ENCODE results near the gene ZNF473.

Gene ZNF473

DNA sequence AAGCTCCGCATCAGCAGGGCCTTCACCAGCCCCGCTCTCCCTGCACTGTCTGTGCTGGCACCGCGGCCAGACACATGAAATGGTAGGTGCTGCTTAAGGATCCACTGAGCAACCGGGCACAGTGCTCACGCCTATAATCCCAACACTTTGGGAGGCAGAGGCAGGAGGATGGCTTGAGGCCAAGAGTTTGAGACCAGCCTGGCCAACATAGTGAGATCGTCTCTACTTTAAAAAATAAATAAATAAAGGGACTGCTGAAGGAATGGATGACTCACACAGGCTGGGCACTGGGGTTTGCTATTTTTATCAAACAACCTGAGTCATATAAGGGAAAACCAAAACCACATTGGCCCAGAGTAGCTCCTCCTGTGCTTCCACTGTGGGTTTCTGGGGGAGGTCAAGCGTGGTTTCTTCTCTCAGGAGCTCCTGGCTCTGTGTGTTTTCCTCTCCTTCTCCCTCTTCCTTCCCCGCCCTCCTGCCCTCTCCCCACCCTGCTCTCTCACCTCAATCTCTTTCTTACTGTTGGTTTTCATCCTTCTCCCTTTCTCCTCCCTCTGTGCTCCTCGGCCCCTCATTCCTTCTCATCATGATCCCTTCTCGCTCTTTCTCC is 21.9 kb upstream of the ZNF473 start:
- peak; percentile 70 for DNase-seq

DNA sequence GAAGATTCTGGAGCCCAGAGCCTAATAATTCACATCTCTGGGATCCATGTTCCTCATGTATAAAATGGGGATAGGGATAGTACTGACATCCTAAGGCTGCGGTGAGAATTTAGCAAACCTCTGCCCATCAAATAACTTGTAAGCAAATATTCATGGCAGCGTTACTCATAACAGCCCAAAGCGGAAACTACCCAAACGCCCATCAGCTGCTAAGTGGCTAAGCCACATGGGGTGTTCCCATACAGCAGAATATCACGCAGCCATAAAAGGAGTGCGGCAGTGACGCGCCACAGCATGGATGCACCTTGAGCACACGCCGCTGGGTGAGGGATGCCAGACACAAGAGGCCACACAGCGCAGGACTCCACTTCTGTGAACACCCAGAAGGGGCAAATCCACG is 20.4 kb upstream of the ZNF473 start:
- DNase-seq = no peak

DNA sequence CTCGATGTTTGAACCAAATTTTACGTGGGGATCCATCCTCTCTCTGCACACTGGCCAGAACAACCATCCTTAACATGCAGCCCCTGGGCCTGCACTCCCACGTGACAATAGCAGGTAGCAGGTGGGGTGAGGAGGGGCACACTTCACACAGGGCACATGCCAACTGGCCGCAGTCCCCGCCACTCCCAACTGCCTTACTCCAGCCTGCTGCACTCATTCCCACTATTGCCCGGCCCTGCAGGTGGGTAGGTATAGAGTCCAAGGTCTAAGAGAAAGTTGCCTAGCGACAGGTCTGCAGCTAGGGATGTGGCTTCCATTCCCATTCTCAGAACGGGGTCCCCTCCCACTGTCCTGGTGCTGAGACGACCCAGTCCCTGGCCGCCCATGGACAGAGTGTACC is 18.6 kb upstream of the ZNF473 start:
- no peak for DNase-seq

DNA sequence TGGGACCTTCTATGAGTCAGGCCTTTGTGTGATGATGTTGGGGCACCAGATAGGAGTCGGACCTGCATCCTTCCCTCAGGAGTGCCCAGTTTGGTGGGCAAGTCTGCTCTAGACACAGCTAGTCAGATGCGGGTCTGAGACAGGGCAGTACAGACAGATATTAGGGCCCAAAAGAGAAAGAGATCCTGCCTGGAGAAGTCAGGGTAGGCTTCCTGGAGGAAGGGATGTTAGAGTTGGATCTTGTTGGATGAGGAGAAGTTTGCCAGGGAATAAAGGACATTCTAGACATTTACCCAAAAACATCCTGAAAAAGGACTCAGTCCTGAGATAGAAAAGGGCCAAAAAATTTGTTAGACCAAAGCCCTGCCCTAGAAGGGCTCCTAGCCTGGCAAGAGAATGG is 17.9 kb upstream of the ZNF473 start:
- DNase-seq = no peak

DNA sequence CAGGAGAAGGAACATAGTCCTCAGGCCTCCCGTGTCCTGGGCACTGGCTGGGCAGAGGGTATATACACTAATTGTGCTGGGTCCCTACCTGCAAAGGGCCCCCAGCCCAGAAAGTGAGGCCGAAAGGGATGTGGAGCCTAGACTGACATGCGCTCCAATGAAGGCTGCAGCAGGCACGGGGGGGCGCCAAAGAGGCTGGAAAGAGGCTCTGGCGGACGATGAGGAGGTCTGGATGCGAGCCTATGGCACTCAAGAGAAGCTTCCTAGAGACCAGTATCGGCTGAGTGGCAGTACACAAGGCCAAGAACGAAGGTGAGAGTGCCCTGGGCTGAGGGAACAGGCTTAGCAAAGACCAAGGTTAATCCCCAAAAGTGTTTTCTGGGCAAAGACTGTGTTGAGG is 17.3 kb upstream of the ZNF473 start:
- no peak for DNase-seq

DNA sequence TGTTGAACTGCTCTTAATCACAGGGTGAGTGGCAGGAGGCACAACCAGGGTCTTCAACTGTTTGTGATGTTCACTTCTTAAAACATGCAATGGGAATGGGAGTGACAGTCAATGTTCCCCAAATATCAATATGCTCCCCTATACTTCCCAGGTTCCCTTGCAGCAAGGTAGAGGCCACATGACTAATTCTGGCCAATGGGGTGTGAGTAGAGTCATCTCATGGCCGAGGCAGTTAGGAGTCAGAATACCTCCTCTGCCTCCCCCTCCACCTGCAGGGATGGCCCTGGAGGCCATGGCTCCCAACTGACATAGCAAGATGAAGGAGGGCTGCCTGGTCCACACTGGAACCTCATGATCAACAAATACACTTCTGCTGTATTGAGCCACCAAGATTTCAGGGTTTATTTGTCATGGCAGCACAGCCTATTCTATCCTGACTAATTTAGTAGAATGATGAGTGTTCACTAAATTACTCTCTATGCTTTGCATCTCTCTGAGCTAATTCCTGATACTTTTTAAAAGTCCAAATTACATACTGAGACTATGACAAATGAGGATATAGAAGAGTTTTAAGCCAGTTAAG is 9.5 kb upstream of the ZNF473 start:
- DNase-seq = no peak

DNA sequence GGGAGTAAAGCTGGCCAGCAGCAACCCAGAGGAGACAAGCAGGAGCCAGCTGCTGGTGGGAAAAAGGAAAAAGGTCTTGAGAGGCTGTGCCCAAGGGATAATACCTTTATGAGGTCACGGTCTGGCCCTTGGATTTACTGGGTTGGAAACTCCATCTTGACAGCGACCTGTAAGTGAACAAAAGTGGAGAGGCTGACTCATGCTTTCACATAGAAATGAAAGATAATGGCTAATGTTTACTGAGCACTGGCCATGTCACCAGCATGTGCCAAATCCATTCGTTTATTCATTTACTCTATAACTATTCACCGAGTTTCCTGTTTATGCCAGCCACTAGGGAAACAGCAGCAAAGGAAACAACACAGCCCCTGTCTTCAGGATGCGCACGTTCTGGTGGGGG is 5.3 kb upstream of the ZNF473 start:
- no peak for DNase-seq

DNA sequence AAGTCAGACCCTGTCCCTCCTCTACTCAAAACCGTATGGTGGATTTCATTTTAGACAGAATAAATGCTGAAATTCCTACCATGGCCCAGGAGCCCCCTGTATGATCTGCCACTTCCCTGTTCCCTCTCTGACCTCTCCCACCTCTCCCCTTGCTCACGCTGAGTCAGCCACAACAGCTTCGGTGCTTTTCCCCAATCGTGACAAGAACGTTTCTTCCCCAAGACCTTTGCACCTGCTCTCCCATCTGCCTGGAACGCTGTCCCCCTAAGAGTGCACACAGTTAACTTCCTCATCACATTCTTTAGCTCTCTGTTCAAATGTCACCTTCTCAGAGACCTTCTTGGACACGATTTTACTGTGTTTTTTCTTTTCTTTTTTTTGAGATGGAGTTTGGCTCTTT is 3.0 kb upstream of the ZNF473 start:
- DNase-seq = no peak

DNA sequence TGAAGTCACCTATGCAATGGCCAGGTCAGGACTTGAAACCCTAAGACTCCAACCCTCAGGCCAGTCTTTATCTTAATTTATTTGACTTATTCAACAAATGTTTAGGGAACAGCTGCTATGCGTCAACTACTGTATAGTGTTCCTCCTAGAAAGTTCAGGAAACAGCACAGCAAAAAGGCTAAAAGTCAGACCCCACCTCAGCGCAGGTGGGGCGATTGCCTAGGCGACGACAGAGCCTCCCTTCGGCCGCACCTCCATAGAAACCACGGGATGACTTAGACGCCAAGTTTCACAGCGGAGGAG is 1.1 kb upstream of the ZNF473 start:
- DNase-seq = no peak

DNA sequence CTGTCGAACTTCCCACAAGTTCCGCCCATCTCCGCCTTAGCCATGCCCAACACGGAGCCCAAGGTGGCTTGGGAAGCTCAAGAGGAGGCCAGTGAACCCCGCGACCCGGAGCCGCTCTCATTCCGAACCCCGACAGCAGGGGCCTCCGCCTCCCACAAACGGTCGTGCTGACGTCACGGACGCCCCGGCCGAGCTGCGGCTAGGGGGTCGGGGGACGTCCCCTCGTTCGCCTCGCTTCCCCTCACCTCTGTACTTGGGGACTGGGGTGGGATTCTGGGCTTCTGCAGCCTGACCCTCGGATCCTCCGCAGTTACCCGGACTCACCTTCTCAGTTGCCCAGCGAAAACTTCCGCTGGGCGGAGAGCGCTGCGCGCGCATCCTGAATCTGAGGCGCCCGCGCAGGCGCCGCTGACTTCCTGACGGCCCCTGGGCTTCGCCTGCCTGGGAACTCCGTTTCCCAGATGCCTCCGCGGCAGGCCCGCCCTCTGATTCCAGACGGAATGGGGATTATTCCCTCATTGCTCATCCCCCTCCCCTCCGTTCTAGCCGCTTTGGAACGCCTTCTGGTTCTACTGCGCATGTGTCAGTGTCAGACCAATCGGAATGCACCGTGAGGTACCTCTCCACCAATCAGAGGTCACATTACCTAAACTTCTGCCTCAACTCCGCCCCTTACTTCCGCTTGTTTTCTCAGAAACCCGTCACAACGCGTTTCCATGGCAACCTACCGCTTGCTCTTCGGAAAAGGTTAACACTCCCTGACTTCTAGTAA is 597 bp upstream of the ZNF473 start, which contains the start of gene VRK3:
Gene VRK3 (minus strand): TSS at position 351 of the 772 bp plus-strand sequence. CDS start 9,210 bp downstream, outside the sequence.
- peak; percentile 100 for DNase-seq

DNA sequence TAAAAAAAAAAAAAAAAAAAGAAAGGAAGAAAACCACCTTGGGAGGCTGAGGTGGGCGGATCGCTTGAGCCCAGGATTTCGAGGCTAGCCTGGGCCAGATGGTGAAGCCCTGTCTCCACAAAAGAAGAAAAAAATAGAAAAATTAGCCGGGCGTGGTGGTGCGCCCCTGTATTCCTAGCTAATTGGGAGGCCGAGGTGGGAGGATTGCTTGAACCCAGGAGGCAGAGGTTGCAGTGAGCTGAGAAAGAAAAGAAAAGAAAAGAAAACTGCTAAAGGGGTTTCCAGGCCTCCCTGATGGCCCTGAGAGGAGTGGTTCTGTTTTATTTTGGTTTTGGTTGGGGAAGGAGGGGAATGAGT is 723 bp downstream of the ZNF473 start:
- DNase-seq = no peak

DNA sequence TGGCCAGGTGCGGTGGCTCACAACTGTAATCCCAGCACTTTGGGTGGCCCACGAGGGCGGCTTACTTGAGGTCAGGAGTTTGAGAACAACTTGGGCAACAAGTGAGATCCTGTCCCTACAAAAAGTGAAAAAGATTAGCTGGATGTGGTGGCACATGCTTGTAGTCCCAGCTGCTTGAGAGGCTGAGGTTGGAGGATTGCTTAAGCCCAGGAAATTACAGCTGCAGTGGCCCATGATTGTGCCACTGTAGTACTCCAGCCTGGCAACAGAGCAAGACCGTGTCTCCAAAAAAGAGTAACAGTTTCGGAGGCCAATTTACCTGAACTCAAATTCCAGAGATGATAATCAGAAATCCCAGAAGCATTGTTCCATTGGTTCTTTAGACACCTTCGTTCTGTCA is 4.4 kb downstream of the ZNF473 start:
- no peak for DNase-seq

DNA sequence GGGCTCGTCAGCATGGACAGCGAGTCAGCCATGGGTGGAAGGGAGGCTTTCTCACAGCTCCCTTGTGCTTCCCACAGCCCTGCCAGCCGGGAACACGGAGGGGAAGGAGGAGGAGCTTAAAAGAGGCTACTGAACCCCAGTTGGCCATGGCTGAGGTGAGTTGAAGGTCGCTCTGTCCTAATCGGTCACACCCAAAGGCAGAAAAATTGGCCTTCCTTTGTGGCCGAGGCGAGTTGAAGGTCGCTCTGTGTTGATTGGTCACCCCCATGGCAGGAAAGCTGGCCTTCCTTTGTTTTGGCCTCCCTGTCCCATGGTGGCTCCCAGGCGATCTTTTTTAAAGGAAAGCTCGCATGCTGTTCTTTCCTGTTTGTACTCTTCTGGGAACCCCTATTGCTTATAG is 5.1 kb downstream of the ZNF473 start:
- DNase-seq = no peak

DNA sequence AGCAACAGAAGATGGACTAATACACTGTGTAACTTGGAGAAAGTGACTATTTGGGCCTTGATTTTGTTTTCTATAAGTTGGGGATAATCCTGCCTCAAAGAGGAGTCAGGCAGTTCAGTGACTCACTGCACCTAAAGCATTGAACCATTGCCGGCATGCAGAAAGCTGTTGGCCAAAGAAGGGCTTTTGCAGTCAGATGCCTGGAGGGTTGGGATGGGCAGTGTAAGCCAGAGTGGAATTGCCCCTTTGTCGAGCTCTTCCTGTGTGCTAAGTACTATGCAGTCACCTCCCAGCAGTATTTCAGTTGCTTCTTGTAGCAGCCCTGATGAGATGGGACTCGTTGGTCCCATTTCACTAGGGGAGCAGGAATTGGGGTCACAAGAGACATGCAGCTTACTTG is 11.1 kb downstream of the ZNF473 start:
- DNase-seq = no peak

DNA sequence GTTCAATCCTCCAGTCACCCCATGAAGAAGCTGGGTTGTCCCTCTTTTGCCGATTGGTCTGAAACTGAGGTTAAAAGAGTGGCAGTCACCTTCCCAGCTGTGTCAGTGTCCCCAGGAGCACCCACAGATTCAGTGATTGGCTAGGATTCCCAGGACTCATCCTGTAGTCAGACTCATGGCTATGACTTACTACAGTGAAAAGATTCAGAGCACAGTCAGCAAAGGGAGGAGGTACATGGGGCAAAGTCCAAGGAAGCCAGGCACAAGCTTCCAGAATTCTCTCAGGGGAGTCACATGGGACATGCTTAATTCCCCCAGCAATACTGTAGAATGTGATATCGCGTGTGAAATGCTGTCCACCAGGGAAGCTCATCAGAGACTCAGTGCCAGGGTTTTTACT is 14.2 kb downstream of the ZNF473 start:
- no peak for DNase-seq

DNA sequence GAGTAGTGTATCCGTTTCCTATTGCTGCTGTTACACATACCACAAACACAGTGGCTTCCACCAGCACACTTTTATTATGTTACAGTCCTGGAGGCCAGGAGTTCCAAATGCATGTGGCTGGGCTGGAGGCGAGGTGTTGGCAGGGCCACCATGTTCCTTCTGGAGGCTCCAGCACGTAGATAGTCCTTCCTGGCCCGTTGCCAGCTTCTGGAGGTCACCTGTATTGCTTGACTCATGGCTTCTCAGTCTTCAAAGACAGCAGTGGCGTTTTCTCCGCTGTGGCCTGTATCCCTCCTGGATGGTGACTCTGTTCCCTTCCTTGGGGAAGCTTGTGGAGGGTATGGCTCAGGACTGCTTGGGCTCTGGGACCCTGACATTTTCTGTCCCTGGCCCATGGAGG is 15.2 kb downstream of the ZNF473 start:
- DNase-seq = no peak

DNA sequence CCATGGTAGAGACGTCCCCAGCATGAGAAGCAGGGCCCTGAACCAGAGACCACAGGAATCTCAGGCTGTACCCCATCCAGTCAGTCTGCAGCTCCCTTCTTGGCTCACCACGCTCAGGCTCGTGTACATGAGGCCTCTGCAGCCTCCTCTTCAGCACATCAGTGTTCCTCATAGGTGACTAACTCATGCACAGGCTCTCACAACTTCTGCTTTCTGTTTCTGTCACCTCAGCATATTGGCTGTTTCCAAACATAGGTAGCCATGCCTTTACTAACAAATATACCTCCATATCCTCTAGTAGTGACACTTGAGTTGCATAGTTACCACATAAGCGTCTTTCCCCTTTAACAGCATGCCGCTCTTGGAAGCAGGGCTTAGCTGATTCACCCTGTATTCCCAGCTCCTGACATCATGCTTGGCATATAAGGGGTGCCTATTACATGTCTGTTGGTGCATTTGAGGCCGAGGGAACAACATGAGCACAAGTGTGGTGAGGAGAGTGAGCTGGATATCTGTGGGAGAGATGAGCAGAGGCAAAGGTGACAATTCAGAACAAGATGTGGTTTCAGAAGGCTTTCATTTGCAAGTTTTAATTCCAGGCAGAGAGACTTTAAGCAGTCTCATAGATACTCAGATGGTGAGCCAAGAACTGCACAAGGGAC is 16.7 kb downstream of the ZNF473 start:
- no peak for DNase-seq

DNA sequence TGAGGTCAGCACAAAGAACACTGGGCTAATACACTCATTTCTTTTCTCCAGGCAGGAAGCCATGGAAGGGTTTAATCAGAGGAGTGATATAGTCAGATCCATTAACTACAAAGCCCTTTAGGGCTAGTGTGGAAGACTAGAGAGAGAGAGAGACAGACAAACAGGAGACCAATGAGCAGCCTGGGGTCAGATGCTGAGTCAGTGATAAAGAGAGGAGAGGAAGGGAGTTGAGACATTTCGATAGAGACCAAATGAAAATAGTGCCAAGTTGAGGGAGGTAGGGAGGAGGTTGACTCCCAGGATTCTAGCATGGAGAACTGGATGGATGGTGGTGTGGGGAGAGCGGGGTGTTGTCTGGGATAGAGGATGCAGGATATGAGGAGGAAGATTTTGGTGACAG is 18.2 kb downstream of the ZNF473 start:
- no peak for DNase-seq

DNA sequence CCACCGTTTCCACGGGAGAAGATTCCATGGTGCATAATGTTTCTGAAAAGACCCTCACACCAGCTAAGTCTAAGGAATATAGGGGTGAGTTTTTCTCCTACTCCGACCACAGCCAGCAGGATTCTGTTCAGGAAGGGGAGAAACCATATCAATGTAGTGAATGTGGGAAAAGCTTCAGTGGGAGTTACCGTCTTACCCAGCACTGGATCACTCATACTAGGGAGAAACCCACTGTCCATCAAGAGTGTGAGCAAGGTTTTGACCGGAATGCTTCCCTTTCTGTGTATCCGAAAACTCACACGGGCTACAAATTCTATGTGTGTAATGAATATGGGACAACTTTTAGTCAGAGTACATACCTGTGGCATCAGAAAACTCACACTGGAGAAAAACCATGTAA is 19.1 kb downstream of the ZNF473 start:
- DNase-seq = no peak

DNA sequence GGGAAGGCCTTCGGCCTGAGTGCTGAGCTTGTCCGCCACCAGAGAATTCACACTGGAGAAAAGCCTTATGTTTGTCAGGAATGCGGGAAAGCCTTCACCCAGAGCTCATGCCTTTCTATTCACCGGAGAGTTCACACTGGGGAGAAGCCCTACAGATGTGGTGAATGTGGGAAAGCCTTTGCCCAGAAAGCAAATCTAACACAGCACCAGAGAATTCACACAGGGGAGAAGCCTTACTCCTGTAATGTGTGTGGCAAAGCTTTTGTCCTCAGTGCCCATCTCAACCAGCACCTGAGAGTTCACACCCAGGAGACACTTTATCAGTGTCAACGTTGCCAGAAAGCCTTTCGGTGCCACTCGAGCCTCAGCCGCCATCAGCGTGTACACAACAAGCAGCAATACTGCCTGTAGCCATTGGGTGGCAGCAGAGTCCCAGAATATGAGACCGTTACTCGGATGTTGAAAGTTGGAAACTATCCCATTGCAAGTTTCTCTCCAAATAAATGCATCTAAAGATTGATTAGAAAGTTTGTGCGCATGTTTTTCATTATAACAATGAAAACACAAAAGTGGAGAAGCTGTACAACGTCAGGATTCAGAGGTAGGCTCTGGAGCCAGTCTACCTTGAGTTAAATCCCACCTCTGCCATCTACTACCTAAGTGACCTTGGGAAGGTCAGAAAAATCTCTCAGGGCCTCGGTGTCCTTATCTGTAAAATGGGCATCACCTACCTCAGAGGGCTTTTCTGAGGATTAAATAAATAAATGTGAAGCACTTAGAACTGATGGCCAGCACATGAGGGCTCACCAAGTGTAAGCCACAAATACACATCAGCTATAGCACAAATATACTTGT is 21.1 kb downstream of the ZNF473 start:
- peak; percentile 46 for DNase-seq

DNA sequence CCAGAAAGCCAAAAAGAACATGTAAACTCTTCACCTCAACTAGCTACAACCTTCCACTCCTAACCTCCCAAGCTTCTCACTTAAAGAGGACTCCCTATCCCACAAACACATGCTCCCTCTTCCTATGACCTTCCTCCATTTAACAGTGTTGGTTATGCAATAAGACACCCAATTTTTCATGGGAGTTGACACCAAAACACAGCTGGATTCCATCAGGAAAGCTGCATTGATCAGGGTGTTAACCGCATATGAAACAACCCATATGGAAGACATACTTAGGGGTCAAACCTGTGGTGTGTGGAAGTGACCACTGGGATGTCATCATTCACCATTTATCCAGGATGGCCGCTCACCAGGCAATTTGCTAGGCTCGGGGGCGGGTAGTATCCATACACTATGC is 21.9 kb downstream of the ZNF473 start:
- no peak for DNase-seq

DNA sequence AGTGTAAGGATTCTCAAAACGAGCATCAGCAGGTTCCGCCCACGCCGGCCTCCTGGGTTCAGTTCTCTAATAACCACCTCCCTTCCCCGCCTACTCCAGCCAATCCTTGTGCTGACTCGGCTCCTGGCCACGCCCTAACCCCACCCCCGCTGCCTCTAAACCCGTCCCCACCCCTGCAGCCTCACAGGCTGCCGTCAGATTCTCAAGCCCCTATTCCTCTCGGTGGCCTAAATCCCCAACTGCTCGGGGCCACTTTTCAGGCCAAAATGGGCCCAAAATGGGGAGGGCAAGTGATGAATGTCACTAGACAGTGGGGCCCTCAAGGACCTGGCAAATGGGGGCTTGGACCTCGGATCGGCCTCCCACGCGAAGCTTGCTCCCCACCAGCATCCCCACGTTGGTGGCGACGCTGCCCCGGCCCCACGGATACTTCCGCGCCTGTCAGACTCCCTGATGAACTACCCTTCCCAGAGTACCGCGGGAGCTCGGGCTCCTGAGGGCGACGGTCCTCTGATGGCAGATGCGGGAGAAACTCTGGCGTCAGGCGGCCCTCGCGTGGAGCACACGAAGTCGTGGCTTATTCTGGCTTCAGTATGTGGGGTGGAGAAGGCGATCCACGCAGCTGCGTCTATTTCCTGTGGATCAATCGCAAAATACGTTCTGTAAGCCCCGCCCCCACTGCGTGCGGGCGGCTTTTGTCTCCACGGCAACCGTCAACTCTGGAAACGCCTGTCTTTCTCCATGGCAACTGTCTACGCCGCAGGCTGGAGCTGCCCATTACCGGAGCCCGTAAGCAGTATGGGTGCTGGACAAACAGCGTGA is 24.8 kb downstream of the ZNF473 start:
- DNase-seq = peak; percentile 86

Data from inflammatory macrophage treated with lipopolysaccharide for 4 hours (primary cell).